ENCODE results near the gene ABCC1.

Gene ABCC1

GRCh38 chr16:15946257-15947044 lies 3.0 kb upstream of the ABCC1 start:
- H3K4me3 ChIP-seq (ENCODE audit: low read depth, low read length), result no peak overlapping the region
- TF ChIP-seq, protein P1, sequence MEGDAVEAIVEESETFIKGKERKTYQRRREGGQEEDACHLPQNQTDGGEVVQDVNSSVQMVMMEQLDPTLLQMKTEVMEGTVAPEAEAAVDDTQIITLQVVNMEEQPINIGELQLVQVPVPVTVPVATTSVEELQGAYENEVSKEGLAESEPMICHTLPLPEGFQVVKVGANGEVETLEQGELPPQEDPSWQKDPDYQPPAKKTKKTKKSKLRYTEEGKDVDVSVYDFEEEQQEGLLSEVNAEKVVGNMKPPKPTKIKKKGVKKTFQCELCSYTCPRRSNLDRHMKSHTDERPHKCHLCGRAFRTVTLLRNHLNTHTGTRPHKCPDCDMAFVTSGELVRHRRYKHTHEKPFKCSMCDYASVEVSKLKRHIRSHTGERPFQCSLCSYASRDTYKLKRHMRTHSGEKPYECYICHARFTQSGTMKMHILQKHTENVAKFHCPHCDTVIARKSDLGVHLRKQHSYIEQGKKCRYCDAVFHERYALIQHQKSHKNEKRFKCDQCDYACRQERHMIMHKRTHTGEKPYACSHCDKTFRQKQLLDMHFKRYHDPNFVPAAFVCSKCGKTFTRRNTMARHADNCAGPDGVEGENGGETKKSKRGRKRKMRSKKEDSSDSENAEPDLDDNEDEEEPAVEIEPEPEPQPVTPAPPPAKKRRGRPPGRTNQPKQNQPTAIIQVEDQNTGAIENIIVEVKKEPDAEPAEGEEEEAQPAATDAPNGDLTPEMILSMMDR (conservative IDR thresholded peaks at IDR 0.05; ENCODE audit: low read depth, low read length), result peak; percentile 2

DNA sequence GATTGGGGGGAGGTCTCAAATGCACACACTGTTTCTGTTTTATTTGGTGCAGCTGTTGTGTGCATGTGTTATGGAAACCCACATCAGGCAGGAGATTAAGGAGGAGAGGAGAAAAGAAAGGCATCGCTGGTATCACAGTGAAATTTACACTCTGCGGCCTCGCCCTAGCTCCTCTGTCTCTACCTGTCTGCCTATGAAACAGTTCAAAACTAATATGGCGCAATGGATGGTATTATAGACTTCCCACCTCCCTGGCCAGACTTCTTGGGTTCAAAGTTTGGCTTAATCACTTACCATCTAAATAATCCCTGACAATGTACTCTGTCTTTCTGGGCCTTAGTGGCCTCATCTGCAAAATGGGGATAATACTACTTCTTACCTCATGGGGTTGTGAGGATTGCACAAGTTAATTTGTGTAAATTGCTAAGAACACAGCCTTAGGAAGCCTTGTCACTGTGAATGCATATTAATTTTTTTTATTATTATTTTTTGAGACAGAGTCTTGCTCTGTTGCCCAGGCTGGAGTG lies 1.4 kb upstream of the ABCC1 start:
- TF ChIP-seq, protein P1 (conservative IDR thresholded peaks at IDR 0.05; ENCODE audit: low read depth, low read length), result no peak
- no peak for DNase-seq (ENCODE audit: low read depth)
- H3K4me3 ChIP-seq (ENCODE audit: low read depth, low read length), result no peak overlapping the region

More at GRCh38 chr16:15946257-15947044, 3.0 kb upstream of the ABCC1 start:
- DNase-seq (ENCODE audit: low read depth), result peak; percentile 76

DNA sequence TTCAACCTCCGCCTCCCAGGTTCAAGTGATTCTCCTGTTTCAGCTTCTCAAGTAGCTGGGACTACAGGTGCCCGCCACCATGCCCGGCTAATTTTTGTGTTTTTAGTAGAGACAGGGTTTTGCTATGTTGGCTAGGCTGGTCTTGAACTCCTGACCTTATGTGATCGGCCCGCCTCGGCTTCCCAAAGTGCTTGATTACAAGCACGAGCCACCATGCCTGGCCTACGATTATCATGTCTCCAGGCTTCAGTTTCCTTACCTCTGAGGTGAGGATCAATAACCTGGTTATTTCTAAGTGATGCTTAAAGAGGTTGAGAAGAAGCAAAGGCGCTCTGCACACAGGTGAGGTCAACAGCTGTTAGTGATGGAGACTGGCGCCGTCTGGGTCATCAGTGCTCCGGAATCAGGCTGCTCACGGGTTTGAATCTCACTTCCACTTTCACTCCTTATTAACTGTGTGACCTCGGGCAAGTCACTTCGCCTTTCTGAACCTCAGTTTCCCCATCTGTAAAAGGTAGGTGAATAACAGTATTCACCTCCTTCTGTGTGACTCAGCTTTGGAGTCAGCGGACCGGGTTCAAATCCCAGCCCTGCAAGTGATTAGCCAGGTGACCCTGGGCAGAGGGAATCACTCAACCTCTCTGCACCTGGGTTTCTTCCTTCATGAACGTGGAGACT lies 745 bp upstream of the ABCC1 start:
- DNase-seq (ENCODE audit: low read depth), result no peak
- peak overlapping the region; percentile 77 for H3K4me3 ChIP-seq (ENCODE audit: low read depth, low read length)
- TF ChIP-seq, protein P1 (conservative IDR thresholded peaks at IDR 0.05; ENCODE audit: low read depth, low read length), result no peak

- H3K4me3 ChIP-seq (ENCODE audit: low read depth, low read length), result peak overlapping the region; percentile 77
- TF ChIP-seq, protein P1 (conservative IDR thresholded peaks at IDR 0.05; ENCODE audit: low read depth, low read length), result no peak
- peak; percentile 51 for DNase-seq (ENCODE audit: low read depth)
Measured at GRCh38 chr16:15950161-15950854, 892 bp downstream of the ABCC1 start.

GRCh38 chr16:15950869-15951268 lies 1.5 kb downstream of the ABCC1 start:
- TF ChIP-seq, protein P1 (conservative IDR thresholded peaks at IDR 0.05; ENCODE audit: low read depth, low read length), result no peak
- DNase-seq (ENCODE audit: low read depth), result no peak
- H3K4me3 ChIP-seq (ENCODE audit: low read depth, low read length), result peak overlapping the region; percentile 77

- H3K4me3 ChIP-seq (ENCODE audit: low read depth, low read length), result no peak overlapping the region
- TF ChIP-seq, protein P1 (conservative IDR thresholded peaks at IDR 0.05; ENCODE audit: low read depth, low read length), result no peak
- DNase-seq (ENCODE audit: low read depth), result no peak
Measured at GRCh38 chr16:15951852-15952251, 2.4 kb downstream of the ABCC1 start.

All from choroid plexus epithelial cell (primary cell).